ENCODE results near the gene NOC4L. TPM values are rescaled to one million over a fixed set of nuclear protein-coding genes. Genes with fewer than 3 reads are reported as not detected.
"Not testable (repeated sequence)": the region's sequence is repeated elsewhere in the genome, so short reads cannot be mapped to it uniquely, and the experiment has no call there.

Gene NOC4L
- total and polyA plus RNA-seq, 10 donors, result 8.3 to 38.6 (median 16.4) TPM

DNA sequence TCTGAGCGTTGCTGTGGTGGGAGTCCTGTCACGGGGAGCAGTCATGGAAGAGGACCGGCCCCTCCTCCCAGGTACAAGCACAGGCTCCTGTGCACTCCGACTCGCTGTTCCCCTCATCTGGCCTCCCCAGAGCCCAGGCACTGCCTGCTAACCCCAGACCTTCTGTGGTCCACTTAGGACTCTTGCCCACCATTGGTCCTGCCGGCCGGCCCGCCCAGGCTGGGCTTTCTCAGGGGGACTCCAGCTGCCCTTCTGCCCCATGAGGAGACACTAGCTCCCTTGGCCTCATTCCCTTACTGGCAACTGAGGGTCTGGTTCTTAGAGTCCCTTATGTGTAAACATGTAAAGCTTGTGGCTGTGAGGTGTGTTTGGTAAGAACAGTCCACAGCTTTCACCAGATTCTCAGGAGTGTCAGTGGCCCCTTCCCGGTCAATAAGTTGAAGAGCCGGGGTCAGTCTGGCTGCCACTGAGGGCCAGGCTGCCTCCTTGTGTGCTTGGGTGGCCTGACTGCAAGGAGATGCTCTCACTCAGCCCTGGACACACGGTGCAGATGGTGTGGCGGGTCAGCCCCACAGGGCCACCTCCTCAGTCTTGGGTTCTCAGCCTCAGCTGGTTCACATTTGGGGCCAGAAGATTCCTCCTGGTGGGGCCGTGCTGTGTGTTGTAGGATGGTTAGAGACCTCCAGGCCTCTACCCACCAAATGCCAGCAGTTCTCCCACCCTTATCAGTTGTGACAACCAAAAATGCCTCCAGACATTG lies 43.8 kb upstream of the NOC4L start:
- peaks cover 0 to 8% (median 0%) of the 10 kb centered on the region in 8 donors for H3K9me3 ChIP-seq
- no peaks in the 10 kb centered on the region for H3K4me1 ChIP-seq
- WGBS, 5 donors, result 91 to 98% (median 97%) methylated on average over 10 to 13 of the region's 13 CpGs
- H3K27me3 ChIP-seq (replicated peaks in 1 of 7), result no peaks in the 10 kb centered on the region
- peak in 1 of 3 donors; percentile 9 for TF ChIP-seq POLR2AphosphoS5 (IDR thresholded peaks at IDR 0.05)
- TF ChIP-seq, protein P1, sequence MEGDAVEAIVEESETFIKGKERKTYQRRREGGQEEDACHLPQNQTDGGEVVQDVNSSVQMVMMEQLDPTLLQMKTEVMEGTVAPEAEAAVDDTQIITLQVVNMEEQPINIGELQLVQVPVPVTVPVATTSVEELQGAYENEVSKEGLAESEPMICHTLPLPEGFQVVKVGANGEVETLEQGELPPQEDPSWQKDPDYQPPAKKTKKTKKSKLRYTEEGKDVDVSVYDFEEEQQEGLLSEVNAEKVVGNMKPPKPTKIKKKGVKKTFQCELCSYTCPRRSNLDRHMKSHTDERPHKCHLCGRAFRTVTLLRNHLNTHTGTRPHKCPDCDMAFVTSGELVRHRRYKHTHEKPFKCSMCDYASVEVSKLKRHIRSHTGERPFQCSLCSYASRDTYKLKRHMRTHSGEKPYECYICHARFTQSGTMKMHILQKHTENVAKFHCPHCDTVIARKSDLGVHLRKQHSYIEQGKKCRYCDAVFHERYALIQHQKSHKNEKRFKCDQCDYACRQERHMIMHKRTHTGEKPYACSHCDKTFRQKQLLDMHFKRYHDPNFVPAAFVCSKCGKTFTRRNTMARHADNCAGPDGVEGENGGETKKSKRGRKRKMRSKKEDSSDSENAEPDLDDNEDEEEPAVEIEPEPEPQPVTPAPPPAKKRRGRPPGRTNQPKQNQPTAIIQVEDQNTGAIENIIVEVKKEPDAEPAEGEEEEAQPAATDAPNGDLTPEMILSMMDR (IDR thresholded peaks at IDR 0.05 in 8 of 11, conservative IDR thresholded peaks at IDR 0.05 in 3 of 11), result no peak
- no peak for TF ChIP-seq POLR2A (IDR thresholded peaks at IDR 0.05)
- intact Hi-C loops (cut with DNase I; ENCODE audit: low total_unique reads), result no loop called here
- no peak for DNase-seq
- H3K27ac ChIP-seq, result no peak overlapping the region
- H3K4me3 ChIP-seq, result no peak overlapping the region
- H3K36me3 ChIP-seq, result peaks cover 0 to 59% (median 14%) of the 10 kb centered on the region in 6 donors

DNA sequence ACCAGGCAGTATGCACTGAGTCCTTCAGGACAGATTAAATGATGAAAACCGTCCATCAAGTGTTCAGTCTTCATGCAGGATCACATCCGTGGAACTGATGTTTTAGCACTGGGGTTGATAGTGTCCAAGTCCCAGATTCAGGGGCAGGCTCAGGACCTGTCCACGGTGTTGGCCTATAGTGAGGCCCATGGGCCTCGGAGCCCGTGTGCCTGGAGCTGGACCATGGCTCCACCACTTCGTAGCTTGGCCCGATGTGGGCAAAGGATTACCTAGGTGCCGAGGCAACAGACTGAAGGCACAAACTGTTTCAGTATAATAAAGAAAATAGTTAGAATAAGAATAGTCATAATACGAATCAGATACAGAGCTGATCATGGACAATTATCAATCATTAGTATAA lies 42.0 kb upstream of the NOC4L start:
- DNase-seq, result no peak
- H3K27ac ChIP-seq, result no peak overlapping the region
- WGBS, 5 donors, result 90 to 94% (median 93%) methylated on average over 9 of the region's 9 CpGs
- intact Hi-C loops (cut with DNase I; ENCODE audit: low total_unique reads), result no loop called here
- peaks cover 0 to 62% (median 17%) of the 10 kb centered on the region in 6 donors for H3K36me3 ChIP-seq
- no peak overlapping the region for H3K4me3 ChIP-seq
- no peaks in the 10 kb centered on the region for H3K9me3 ChIP-seq
- no peaks in the 10 kb centered on the region for H3K27me3 ChIP-seq (replicated peaks in 1 of 7)
- H3K4me1 ChIP-seq, result no peaks in the 10 kb centered on the region
- TF ChIP-seq POLR2AphosphoS5 (IDR thresholded peaks at IDR 0.05), result no peak
- TF ChIP-seq POLR2A (IDR thresholded peaks at IDR 0.05), result no peak
- TF ChIP-seq, protein P1 (IDR thresholded peaks at IDR 0.05 in 8 of 11, conservative IDR thresholded peaks at IDR 0.05 in 3 of 11), result no peak

DNA sequence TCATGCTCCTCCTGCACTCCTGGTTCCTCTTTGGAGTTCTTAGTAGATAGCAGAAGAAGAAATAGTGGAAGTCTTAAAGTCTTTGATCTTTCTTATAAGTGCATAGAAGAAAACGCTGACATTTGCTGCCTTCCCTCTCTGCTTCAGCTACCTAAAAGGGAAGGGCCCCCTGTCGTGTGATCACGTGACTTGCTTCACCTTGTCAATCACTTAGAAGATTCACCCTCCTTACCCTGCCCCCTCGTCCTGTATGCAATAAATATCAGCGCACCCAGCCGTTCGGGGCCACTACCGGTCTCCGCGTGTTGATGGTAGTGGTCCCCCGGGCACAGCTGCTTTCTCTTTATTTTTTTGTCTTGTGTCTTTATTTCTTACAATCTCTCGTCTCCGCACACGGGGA lies 41.2 kb upstream of the NOC4L start:
- intact Hi-C loops (cut with DNase I; ENCODE audit: low total_unique reads); H3K9me3 ChIP-seq; H3K27ac ChIP-seq; H3K27me3 ChIP-seq (replicated peaks in 1 of 7); H3K4me1 ChIP-seq; H3K4me3 ChIP-seq; DNase-seq: not testable (repeated sequence)
- WGBS, 5 donors, result 84 to 89% (median 86%) methylated on average over 14 of the region's 14 CpGs
- peaks cover 0 to 64% (median 17%) of the 10 kb centered on the region in 6 donors for H3K36me3 ChIP-seq

DNA sequence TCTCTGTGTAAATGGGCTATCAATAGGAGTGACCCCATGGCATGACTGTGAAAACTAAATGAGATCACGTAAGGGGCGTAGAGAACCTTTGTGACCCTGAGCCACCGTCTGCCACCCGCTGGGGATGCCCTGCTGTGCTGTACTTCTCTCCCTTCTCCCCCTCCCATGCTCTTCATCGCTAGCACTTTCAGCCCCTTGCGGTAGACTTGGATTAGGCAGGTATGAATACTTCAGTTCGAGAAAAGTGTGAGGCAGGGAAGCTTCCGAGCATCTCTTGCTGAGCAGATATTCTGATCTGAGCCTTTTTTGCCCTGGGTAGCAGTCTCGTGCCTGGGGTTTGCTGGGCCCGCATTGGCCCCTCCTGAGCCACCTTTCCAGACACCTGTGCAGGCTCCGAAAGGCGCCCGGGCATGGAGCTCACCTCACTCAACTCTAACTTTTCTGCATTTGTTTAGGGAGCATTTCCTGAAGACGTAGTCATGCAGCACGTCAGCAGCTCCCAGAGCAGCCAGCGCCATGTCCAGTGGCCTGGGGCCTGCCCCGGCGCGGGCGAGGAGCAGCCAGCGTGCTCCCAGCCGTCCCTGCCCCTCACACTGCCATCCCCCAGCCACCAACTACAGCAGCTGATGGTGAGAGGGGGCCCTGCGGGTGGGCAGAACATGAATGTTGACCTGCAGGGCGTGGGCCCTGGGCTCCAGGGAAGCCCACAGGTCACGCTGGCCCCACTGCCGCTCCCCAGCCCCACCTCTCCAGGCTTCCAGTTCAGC lies 40.5 kb upstream of the NOC4L start:
- 88 to 97% (median 91%) methylated on average over 23 to 26 of the region's 26 CpGs for WGBS, 5 donors
- TF ChIP-seq, protein P1 (IDR thresholded peaks at IDR 0.05 in 8 of 11, conservative IDR thresholded peaks at IDR 0.05 in 3 of 11), result no peak
- no peak for TF ChIP-seq POLR2AphosphoS5 (IDR thresholded peaks at IDR 0.05)
- Histone ChIP-seq H3K9me3 (no peaks in the 10 kb centered on the region), H3K4me3 (no peak overlapping the region), H3K4me1 (no peaks in the 10 kb centered on the region), H3K36me3 (peaks cover 0 to 64% (median 23%) of the 10 kb centered on the region in 6 donors), H3K27me3 (replicated peaks in 1 of 7) (no peaks in the 10 kb centered on the region), H3K27ac (no peak overlapping the region)
- intact Hi-C loops (cut with DNase I; ENCODE audit: low total_unique reads), result no loop called here
- DNase-seq, result no peak

Measured in spleen (tissue), 11 donors.